MM.1S (cell line): ENCODE measurements around the gene NOC4L.
"Not testable (repeated sequence)": the region's sequence is repeated elsewhere in the genome, so short reads cannot be mapped to it uniquely, and the experiment has no call there.

Source experiments
- DNase-seq: peaks from one replicate; pipeline ENCODE4 v3.0.0-alpha.2; 2015
- H2AFZ ChIP-seq: fragments of 300-600 bp; sonication (generic); 2 replicates; pipeline ENCODE4 v1.6.0; 2016; ENCODE audit warnings: antibody characterized with exemption, low read length
- H3F3A ChIP-seq: fragments of 300-600 bp; sonication (generic); 2 replicates; pipeline ENCODE4 v1.6.1; 2016; ENCODE audit warnings: mild to moderate bottlenecking, antibody characterized with exemption, low read length, moderate library complexity, mixed read lengths; ENCODE audit not compliant: insufficient read depth
- H3K27ac ChIP-seq: fragments of 300-600 bp; sonication (generic); 2 replicates; pipeline ENCODE4 v1.5.1; 2016; ENCODE audit warnings: mild to moderate bottlenecking, low read length
- H3K27me3 ChIP-seq: fragments of 300-600 bp; sonication (generic); replicated peaks from 2 replicates; pipeline ENCODE4 v1.6.0; 2016; ENCODE audit warnings: low read length; ENCODE audit not compliant: insufficient read depth
- H3K36me3 ChIP-seq: fragments of 300-600 bp; sonication (generic); replicated peaks from 2 replicates; pipeline ENCODE4 v1.6.1; 2016; ENCODE audit warnings: mild to moderate bottlenecking, low read length, mixed read lengths; ENCODE audit not compliant: insufficient read depth
- H3K4me1 ChIP-seq: fragments of 300-600 bp; sonication (generic); 2 replicates; pipeline ENCODE4 v1.6.1; 2016; ENCODE audit warnings: low read length, mixed read lengths
- H3K4me2 ChIP-seq: fragments of 300-600 bp; sonication (generic); 2 replicates; pipeline ENCODE4 v1.6.0; 2016; ENCODE audit warnings: low read depth, low read length
- H3K4me3 ChIP-seq: fragments of 300-600 bp; sonication (generic); 2 replicates; pipeline ENCODE4 v1.5.1; 2016; ENCODE audit warnings: low read length, mixed read lengths
- H3K79me2 ChIP-seq: fragments of 300-600 bp; sonication (generic); 2 replicates; pipeline ENCODE4 v1.6.1; 2016; ENCODE audit warnings: mixed run types, low read length, mixed read lengths
- H3K9ac ChIP-seq: fragments of 300-600 bp; sonication (generic); 2 replicates; pipeline ENCODE4 v1.6.1; 2016; ENCODE audit warnings: low read length, mixed read lengths
- H3K9me2 ChIP-seq: fragments of 300-600 bp; sonication (generic); replicated peaks from 2 replicates; pipeline ENCODE4 v1.6.1; 2016; ENCODE audit warnings: mild to moderate bottlenecking, low read length, mixed read lengths; ENCODE audit not compliant: insufficient read depth
- H3K9me3 ChIP-seq: fragments of 300-600 bp; sonication (generic); replicated peaks from 2 replicates; pipeline ENCODE4 v1.6.1; 2016; ENCODE audit warnings: mild to moderate bottlenecking, low read length, mixed read lengths; ENCODE audit not compliant: insufficient read depth
- H4K20me1 ChIP-seq: fragments of 300-600 bp; sonication (generic); 2 replicates; pipeline ENCODE4 v1.6.1; 2016; ENCODE audit warnings: mild to moderate bottlenecking, low read length, moderate library complexity, mixed read lengths; ENCODE audit not compliant: insufficient read depth
- EZH2 ChIP-seq: fragments of 300-600 bp; sonication (generic); optimal IDR thresholded peaks from 2 replicates; pipeline ENCODE3; 2017; ENCODE audit warnings: low read depth, mild to moderate bottlenecking, antibody characterized with exemption, low read length, mixed read lengths
- EZH2phosphoT487 ChIP-seq: fragments of 300-600 bp; sonication (generic); IDR thresholded peaks from 2 replicates; pipeline ENCODE4 v1.6.1; 2018; ENCODE audit warnings: antibody characterized with exemption, low read length
- TF ChIP-seq, protein P1 (sequence below): fragments of 300-600 bp; sonication (generic); IDR thresholded peaks from 2 replicates; pipeline ENCODE4 v1.5.1; 2016; ENCODE audit warnings: antibody characterized with exemption, low read length, mixed read lengths

NOC4L gene

GRCh38 chr12:132147423-132148367 is 3.4 kb downstream of the NOC4L start:
- H3K9ac ChIP-seq: no peak overlapping the region
- no peak for DNase-seq
- no peaks in the 10 kb centered on the region for H3K9me2 ChIP-seq

DNA sequence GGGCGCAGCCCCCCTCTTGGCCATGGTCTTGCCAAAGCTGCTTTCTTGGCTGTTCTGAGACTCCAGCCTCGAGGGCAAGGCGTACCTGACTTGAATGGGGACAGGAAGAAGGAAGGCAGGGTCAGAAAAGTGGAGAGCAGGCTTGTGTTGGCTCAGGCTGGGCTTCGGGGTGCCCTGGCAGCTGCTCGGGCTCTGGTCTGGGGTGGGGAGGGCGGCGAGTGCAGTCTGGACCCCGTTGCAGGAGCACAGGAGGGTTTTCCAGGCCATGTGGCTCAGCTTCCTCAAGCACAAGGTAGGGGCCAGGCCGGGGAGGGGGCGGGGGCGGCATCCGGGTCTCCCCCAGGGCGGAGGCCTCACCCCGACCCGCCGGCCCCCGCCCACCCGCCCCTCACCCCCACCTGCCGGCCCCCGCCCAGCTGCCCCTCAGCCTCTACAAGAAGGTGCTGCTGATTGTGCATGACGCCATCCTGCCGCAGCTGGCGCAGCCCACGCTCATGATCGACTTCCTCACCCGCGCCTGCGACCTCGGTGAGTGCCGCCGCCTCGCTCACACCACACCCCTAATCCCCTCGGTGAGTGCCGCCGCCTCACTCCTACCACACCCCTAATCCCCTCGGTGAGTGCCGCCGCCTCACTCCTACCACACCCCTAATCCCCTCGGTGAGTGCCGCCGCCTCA is 4.2 kb downstream of the NOC4L start:
- Histone ChIP-seq H3K9me2 (no peaks in the 10 kb centered on the region), H3K9me3 (no peaks in the 10 kb centered on the region), H3K79me2 (peaks cover 24% of the 10 kb centered on the region), H3K27me3 (no peaks in the 10 kb centered on the region), H4K20me1 (no peaks in the 10 kb centered on the region), H3K36me3 (no peaks in the 10 kb centered on the region), H3K4me3 (no peak overlapping the region), H3F3A (no peaks in the 10 kb centered on the region), H3K4me2 (no peak overlapping the region), H2AFZ (no peak overlapping the region), H3K4me1 (no peaks in the 10 kb centered on the region), H3K9ac (no peak overlapping the region), H3K27ac (no peak overlapping the region)
- DNase-seq: no peak
- TF ChIP-seq, protein P1, sequence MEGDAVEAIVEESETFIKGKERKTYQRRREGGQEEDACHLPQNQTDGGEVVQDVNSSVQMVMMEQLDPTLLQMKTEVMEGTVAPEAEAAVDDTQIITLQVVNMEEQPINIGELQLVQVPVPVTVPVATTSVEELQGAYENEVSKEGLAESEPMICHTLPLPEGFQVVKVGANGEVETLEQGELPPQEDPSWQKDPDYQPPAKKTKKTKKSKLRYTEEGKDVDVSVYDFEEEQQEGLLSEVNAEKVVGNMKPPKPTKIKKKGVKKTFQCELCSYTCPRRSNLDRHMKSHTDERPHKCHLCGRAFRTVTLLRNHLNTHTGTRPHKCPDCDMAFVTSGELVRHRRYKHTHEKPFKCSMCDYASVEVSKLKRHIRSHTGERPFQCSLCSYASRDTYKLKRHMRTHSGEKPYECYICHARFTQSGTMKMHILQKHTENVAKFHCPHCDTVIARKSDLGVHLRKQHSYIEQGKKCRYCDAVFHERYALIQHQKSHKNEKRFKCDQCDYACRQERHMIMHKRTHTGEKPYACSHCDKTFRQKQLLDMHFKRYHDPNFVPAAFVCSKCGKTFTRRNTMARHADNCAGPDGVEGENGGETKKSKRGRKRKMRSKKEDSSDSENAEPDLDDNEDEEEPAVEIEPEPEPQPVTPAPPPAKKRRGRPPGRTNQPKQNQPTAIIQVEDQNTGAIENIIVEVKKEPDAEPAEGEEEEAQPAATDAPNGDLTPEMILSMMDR: no peak
- TF ChIP-seq EZH2phosphoT487: no peak
- TF ChIP-seq EZH2: no peak

More at GRCh38 chr12:132147423-132148367, 3.4 kb downstream of the NOC4L start:
- H3K4me2 ChIP-seq: no peak overlapping the region
- no peaks in the 10 kb centered on the region for H3K36me3 ChIP-seq
- H3K4me3 ChIP-seq: no peak overlapping the region
- no peak overlapping the region for H3K27ac ChIP-seq
- no peaks in the 10 kb centered on the region for H3K9me3 ChIP-seq
- peaks cover 32% of the 10 kb centered on the region for H3K79me2 ChIP-seq
- H3K4me1 ChIP-seq: no peaks in the 10 kb centered on the region
- H2AFZ ChIP-seq: no peak overlapping the region
- no peaks in the 10 kb centered on the region for H3F3A ChIP-seq
- H4K20me1 ChIP-seq: no peaks in the 10 kb centered on the region
- H3K27me3 ChIP-seq: no peaks in the 10 kb centered on the region
- no peak for TF ChIP-seq EZH2
- no peak for TF ChIP-seq EZH2phosphoT487
- TF ChIP-seq, protein P1: no peak

- not testable (repeated sequence) for H3K9ac ChIP-seq, H3K27ac ChIP-seq, H3K4me3 ChIP-seq, H3K27me3 ChIP-seq, H3K9me2 ChIP-seq, H3K9me3 ChIP-seq, H3K4me1 ChIP-seq, H3K4me2 ChIP-seq, H4K20me1 ChIP-seq, H3F3A ChIP-seq, DNase-seq, H3K36me3 ChIP-seq, H2AFZ ChIP-seq
- peaks cover 19% of the 10 kb centered on the region for H3K79me2 ChIP-seq
Observed at GRCh38 chr12:132149526-132149925, 5.3 kb downstream of the NOC4L start.

DNA sequence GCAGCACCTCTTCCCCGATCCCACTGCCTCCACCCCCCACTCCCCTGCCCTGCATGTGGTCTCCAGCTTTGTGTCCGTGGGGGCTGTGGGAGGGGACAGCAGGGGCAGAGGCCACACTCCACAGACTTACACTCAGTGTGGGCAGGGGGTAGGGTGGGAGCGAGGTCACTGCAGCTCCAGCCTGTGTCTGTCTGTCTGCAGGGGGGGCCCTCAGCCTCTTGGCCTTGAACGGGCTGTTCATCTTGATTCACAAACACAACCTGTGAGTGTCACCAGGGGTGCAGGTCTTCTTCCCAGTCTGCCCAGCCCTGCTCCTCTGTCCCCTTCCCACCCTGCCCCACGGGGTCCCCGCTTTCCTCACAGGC is 6.5 kb downstream of the NOC4L start:
- Histone ChIP-seq H3F3A (no peaks in the 10 kb centered on the region), H3K9ac (no peak overlapping the region), H3K4me3 (no peak overlapping the region), H3K27ac (no peak overlapping the region), H3K4me2 (no peak overlapping the region), H3K4me1 (no peaks in the 10 kb centered on the region), H3K9me3 (no peaks in the 10 kb centered on the region), H3K9me2 (no peaks in the 10 kb centered on the region), H3K36me3 (no peaks in the 10 kb centered on the region), H2AFZ (no peak overlapping the region), H3K27me3 (no peaks in the 10 kb centered on the region), H4K20me1 (no peaks in the 10 kb centered on the region), H3K79me2 (peaks cover 7% of the 10 kb centered on the region)
- DNase-seq: no peak
- no peak for TF ChIP-seq EZH2phosphoT487
- TF ChIP-seq EZH2: no peak
- TF ChIP-seq, protein P1: no peak
